NT2/D1 (cell line): Measurements from ENCODE around the gene CENPE.

Source experiments
- SUZ12 ChIP-seq: IDR thresholded peaks from 2 replicates; pipeline ENCODE4 v1.6.1; 2011; ENCODE audit not compliant: insufficient read length, insufficient read depth; ENCODE audit errors: extremely low read depth
- YY1 ChIP-seq: IDR thresholded peaks from 2 replicates; pipeline ENCODE4 v1.6.1; 2011; ENCODE audit not compliant: insufficient read length, insufficient read depth
- ZNF274 ChIP-seq: IDR thresholded peaks from 2 replicates; pipeline ENCODE4 v1.6.1; 2011; ENCODE audit warnings: mild to moderate bottlenecking, low read depth, low read length

DNA sequence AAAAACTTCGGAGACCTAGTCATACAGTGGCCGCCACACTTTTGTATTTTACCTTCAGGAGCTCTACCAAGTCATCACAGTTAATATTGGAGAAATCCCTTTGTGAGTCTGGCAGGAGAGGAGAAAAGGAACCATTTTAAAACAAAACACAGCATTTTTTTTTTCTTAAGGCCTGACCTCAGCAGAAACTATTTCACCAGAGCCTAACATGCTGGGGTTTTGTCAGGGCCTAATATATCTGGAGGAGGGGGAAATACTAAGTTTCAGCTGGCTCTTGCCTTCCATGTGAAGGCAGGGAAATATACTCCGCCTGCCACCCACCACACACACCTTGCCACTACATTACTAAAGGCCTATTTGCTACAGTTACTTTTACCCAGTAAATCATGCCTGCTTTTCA is 72.0 kb downstream of the CENPE start:
- TF ChIP-seq ZNF274 (no peak), YY1 (no peak), SUZ12 (no peak)
